ENCODE data around the gene CFDP1. TPM values are rescaled to one million over a fixed set of nuclear protein-coding genes. Genes with fewer than 3 reads are reported as not detected.
A peak's percentile ranks its signal among the peaks of the same experiment; 100 is the strongest.

The CFDP1 gene
- total RNA-seq, 1 experiment from 2014 or later, result 64.1 TPM

GRCh38 chr16:75310541-75310940 is 122.8 kb downstream of the CFDP1 start:
- H3K4me3 Mint-ChIP-seq (ENCODE audit: low read depth, unreplicated experiment), result no peak overlapping the region
- peaks cover 30% of the 10 kb centered on the region for H3K36me3 Mint-ChIP-seq (ENCODE audit: insufficient read depth, unreplicated experiment)
- no peaks in the 10 kb centered on the region for H3K27me3 Mint-ChIP-seq (ENCODE audit: unreplicated experiment)
- H3K9me3 Mint-ChIP-seq (ENCODE audit: low read depth, unreplicated experiment), result no peaks in the 10 kb centered on the region
- CTCF ChIA-PET, result no interaction called here
- no peak overlapping the region for H3K27ac Mint-ChIP-seq (ENCODE audit: unreplicated experiment)
- DNase-seq, result no peak
- peaks cover 44% of the 10 kb centered on the region for H3K4me1 Mint-ChIP-seq (ENCODE audit: low read depth, unreplicated experiment)
- BruUV-seq (replicated peaks), result no TSS peak
- no peak for TF ChIP-seq CTCF (IDR thresholded peaks at IDR 0.05; ENCODE audit: unreplicated experiment)
- intact Hi-C loops (cut with micrococcal nuclease; ENCODE audit: unreplicated experiment), result no loop called here

GRCh38 chr16:75309899-75310430 is 123.3 kb downstream of the CFDP1 start:
- Mint-ChIP-seq H3K4me1 (ENCODE audit: low read depth, unreplicated experiment) (peaks cover 50% of the 10 kb centered on the region), H3K27me3 (ENCODE audit: unreplicated experiment) (no peaks in the 10 kb centered on the region), H3K9me3 (ENCODE audit: low read depth, unreplicated experiment) (no peaks in the 10 kb centered on the region), H3K36me3 (ENCODE audit: insufficient read depth, unreplicated experiment) (peaks cover 35% of the 10 kb centered on the region), H3K27ac (ENCODE audit: unreplicated experiment) (no peak overlapping the region), H3K4me3 (ENCODE audit: low read depth, unreplicated experiment) (no peak overlapping the region)
- TF ChIP-seq CTCF (IDR thresholded peaks at IDR 0.05; ENCODE audit: unreplicated experiment), result no peak
- BruUV-seq (replicated peaks), result no TSS peak
- DNase-seq, result no peak
- CTCF ChIA-PET, result no interaction called here
- intact Hi-C loops (cut with micrococcal nuclease; ENCODE audit: unreplicated experiment), result loop anchor here (5.0 kb wide), 1 partner anchor 78 kb away; no protein-coding TSS in a partner anchor

GRCh38 chr16:75309156-75309555 is 124.1 kb downstream of the CFDP1 start:
- CTCF ChIA-PET, result no interaction called here

GRCh38 chr16:75308011-75308410 is 125.3 kb downstream of the CFDP1 start:
- H3K27ac Mint-ChIP-seq (ENCODE audit: unreplicated experiment), result peak overlapping the region; percentile 50

More at GRCh38 chr16:75309156-75309555, 124.1 kb downstream of the CFDP1 start:
- H3K4me3 Mint-ChIP-seq (ENCODE audit: low read depth, unreplicated experiment), result no peak overlapping the region
- intact Hi-C loops (cut with micrococcal nuclease; ENCODE audit: unreplicated experiment), result loop anchor here (5.0 kb wide), 1 partner anchor 77 kb away; no protein-coding TSS in a partner anchor
- no peak for TF ChIP-seq CTCF (IDR thresholded peaks at IDR 0.05; ENCODE audit: unreplicated experiment)
- peak overlapping the region; percentile 50 for H3K27ac Mint-ChIP-seq (ENCODE audit: unreplicated experiment)
- no peaks in the 10 kb centered on the region for H3K9me3 Mint-ChIP-seq (ENCODE audit: low read depth, unreplicated experiment)
- no peaks in the 10 kb centered on the region for H3K27me3 Mint-ChIP-seq (ENCODE audit: unreplicated experiment)
- peaks cover 43% of the 10 kb centered on the region for H3K36me3 Mint-ChIP-seq (ENCODE audit: insufficient read depth, unreplicated experiment)
- DNase-seq, result no peak
- no TSS peak for BruUV-seq (replicated peaks)
- peaks cover 57% of the 10 kb centered on the region for H3K4me1 Mint-ChIP-seq (ENCODE audit: low read depth, unreplicated experiment)

More at GRCh38 chr16:75308011-75308410, 125.3 kb downstream of the CFDP1 start:
- H3K9me3 Mint-ChIP-seq (ENCODE audit: low read depth, unreplicated experiment), result no peaks in the 10 kb centered on the region
- peaks cover 44% of the 10 kb centered on the region for H3K36me3 Mint-ChIP-seq (ENCODE audit: insufficient read depth, unreplicated experiment)
- peaks cover 63% of the 10 kb centered on the region for H3K4me1 Mint-ChIP-seq (ENCODE audit: low read depth, unreplicated experiment)
- no peak overlapping the region for H3K4me3 Mint-ChIP-seq (ENCODE audit: low read depth, unreplicated experiment)
- CTCF ChIA-PET, result interaction anchor here (0.9 to 1.0 kb wide), 2 partner anchors 13 to 14 kb away, joined by 3 read pairs; no protein-coding TSS in a partner anchor
- intact Hi-C loops (cut with micrococcal nuclease; ENCODE audit: unreplicated experiment), result loop anchor here (5.0 kb wide), 1 partner anchor 76 kb away; no protein-coding TSS in a partner anchor
- no peak for DNase-seq
- TF ChIP-seq CTCF (IDR thresholded peaks at IDR 0.05; ENCODE audit: unreplicated experiment), result no peak
- no peaks in the 10 kb centered on the region for H3K27me3 Mint-ChIP-seq (ENCODE audit: unreplicated experiment)
- BruUV-seq (replicated peaks), result no TSS peak

All from Calu3 (cell line).